GM19025 (cell line): ENCODE measurements around the gene UNC13C.
"Not testable (repeated sequence)": the region's sequence is repeated elsewhere in the genome, so short reads cannot be mapped to it uniquely, and the experiment has no call there.

ENCODE experiments used
- ATAC-seq: cut with Tn5 transposase; IDR thresholded peaks from one replicate; pipeline ENCODE4 v1.9.1; 2021; ENCODE audit warnings: mild to moderate bottlenecking, low read depth, moderate library complexity; ENCODE audit not compliant: unreplicated experiment

Gene UNC13C

DNA sequence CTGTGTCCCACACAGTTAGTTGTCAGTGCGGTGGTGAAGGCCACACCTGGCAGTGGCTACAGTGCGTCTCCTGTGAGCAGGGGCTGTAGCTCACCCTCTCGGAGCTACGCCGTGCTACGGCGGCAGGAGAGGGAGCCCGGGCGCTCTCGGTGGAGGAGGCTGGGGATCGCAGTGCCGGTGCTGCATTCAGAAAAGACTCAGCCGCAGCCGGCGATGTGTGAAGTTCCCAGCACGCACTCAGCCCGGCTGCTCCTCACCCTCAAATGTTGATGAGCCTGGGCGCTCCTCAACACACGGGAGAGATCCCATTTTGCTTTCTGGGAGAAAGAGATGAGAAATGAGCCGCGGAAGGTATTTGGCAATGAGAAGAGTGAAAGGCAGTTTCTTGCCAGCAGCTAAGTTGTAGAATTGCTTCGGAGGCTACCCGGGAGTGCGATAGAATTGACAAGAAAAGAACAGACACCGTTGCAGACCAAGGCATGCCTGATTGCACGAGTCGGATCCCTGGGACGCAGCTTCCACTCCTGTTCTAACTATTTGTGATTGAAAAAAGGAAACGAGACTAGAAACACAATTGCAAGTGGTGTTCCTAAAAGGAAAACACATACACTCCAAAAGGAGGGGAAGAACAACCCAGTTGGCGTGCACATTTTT is at the start of gene UNC13C:
Gene UNC13C (plus strand): TSS at position 189 of the 654 bp plus-strand sequence. CDS start 34,463 bp downstream, outside the sequence.
- no peak for ATAC-seq

DNA sequence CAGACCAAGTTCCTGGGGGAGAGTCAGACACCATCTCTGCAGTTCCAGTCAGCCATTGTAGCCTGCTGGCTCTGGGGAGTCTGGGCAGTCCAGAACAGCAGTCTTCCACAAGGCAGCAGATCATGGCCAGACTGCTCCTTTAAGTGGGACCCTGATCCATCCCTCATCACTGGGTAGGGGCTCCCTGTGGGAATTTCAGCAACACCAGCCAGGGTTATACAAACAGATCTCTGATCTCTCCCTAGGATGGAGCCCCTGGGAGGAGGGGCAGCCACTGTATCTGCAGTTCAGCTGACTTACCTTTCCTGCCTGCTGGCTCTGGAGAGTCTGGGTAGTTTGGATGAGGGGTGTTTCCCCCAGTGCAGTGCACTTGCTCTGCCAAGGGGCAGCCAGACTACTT is 42.1 kb upstream of the UNC13C start:
- ATAC-seq, result no peak

GRCh38 chr15:53937632-53938031 is 40.6 kb upstream of the UNC13C start:
- not testable (repeated sequence) for ATAC-seq

GRCh38 chr15:53950572-53950971 is 27.7 kb upstream of the UNC13C start:
- ATAC-seq, result no peak

GRCh38 chr15:53955396-53955795 is 22.8 kb upstream of the UNC13C start:
- ATAC-seq, result no peak

DNA sequence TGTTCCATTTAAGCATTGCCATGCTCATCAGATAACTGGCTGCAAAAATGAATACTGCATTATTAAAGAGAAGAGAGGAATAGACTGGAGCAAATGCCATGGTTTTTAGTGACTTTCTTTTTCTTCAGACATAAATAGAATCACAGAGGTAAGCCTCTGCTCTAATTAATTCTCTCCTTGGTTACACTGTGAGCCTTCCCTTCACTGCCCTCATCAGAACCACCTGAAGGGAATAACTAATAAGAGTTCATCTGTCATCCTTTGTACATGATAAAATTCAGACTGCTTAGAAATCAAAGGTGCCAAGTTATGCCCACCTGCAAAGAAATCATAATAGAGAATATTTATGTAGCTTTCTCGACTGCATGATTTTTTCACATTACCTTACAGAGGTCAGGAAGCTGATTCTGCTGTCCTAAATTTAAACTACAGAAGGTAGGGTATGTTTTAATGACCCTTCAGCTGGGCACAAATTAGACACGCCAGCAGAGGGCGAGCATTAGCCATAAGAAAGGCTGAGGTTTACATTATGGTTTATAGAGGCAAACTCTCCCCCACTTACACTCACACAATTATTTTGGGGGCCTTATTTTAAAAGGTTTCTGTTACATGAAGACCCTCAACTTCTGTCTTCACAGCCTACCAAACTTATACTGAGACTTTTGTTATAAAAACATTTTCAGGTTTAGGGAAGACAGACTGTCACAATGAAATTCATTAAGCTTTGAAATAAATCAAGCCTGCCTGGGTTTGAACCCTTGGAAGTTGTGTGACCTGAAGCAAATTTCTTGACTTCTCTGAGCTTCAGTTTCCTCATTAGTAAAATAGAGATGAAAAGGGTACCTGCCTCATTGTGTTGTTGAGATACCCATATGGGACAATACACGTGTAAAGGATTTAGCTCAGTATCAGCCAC is 15.3 kb upstream of the UNC13C start:
- ATAC-seq, result no peak

GRCh38 chr15:53963801-53964200 is 14.4 kb upstream of the UNC13C start:
- no peak for ATAC-seq

DNA sequence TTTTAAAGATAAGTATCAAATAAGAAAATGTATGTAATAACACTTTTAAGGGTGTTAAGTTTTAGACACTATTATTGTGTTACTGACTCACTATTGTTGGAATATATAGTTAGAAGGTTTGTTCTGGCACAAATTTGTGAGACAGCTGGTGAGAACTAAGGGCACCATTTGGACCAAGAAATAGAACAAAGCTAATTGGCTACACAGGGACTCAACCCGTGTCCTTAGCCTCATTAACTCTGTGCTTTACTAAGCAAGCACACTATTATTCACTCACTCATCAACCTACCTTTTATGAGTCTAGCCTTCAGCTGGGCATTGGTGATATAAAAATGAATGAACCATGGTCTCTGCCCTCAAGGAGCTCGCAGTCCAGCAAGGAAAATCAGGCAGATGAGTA is 4.1 kb upstream of the UNC13C start:
- no peak for ATAC-seq

DNA sequence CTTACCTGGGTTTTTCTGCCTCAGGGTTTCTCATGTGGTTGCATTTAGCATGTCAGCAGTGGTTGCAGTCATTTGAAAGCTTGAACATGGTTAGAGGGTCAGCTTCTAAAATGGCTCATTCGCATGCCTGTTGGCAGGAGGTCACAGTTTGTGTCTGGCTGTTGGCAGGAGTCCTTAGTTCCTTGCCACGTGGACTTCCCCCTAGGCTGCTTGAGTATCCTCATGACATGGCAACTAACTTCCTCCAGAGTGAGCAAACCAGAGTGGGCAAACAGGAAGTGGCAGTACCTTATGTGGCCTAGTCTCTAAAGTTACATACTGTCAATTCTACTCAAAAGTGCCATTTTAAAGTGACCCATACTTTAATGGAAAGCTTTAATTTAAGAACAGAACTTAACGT is 3.4 kb upstream of the UNC13C start:
- no peak for ATAC-seq

DNA sequence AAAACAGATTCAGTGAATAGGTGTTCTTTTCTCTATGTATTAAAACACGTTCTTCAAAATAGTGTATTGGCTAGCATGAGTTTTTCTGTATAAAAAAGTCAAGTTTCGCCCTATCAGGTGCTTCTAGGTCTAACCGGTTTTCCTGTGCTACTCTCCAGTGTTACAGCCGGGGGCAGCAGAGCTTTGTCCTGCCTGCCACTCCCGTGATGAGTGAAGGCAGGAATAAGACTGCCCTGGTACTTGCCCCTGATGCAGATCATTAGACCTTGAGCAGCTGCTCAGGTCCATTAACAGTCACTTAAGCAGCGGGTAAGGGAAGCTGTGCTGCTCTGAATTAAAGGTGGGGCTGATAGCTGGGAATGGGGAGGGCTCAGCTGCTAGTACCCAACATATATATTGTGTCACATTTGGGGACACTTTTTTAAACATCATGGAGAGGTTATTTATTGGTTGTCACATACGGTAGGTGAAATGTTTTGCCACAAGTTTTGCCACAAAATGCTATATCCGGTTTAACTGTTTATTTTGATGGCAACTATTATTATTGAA is 1.3 kb upstream of the UNC13C start:
- no peak for ATAC-seq

DNA sequence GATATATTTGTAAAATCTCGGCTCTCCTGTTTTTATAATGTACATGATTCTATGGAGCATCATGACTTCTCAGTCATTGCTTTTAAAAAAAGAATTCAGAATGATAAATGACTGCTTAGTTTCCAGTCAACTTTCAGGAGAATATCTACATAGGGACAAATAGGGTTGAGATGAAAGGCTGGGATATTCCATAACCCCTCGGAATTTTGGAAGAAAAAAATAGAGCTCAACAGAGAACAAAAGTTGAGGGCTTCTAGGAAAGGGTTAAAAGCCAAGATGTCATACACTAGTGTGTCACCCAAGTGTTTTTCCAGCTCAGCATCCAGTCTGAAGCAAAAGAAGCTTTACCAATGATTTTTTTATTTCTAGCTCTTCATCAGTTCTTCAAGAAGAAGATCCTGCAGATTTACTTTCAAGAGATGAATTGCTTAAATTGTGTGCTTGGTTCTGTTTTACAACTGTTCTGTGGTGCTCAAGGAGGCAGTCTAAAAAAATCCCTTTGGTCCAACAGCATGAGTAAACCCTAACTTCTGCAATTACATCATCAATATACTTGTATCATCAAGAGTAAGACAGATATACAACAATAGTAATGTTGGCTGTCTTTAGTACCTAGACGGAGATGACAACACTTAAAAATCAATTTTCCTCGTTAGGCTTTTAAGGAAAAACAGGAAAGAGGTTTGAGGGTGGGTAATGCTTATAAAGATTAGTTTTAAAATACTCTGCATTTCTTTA is 979 bp downstream of the UNC13C start:
- no peak for ATAC-seq

DNA sequence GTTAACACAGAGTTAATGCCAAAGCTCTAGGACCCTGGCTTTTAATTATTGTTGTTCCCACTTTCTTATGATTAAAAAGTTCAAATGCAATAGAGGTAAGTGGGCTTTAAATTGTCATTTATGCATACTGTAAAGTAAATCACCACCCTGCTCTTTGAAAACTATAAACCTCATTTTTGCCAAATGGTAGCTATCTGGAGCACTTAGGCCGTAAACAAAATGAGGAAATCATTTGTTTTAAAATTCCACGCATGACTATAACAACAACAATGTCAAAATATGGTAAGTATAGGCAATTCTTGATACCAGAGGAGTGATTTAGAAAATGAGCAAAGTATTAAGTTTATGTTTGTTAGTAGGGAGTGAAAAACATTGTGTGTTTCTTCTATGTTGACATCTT is 1.8 kb downstream of the UNC13C start:
- ATAC-seq, result no peak

DNA sequence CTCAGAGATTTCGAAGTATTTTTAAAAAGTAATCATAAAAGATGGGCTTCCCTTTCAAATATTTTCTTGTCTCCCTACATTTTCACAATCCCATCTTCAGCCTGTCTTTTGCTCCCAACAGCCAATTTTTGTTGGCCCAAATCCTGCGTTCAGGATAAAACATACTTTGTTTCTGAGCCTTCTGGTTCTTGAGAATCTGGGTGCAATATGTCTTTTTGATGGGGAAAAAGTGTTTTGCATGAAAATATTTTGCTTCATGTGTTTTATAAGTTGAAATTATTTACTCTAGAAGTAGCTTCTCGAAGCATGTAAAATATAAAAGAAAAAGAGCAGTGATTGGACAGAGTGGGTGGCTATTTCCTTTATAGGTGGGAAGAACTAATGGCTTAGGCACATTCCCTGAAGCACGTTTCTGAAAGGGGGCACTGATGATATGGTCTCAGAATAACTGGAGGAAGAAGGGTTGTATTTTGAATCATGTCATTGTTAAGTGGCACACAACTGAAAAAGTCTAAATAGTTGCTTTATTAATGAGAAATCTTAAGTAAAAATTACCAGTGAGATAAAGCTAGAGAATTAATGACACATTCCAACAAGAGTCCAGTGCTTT is 3.9 kb downstream of the UNC13C start:
- no peak for ATAC-seq

DNA sequence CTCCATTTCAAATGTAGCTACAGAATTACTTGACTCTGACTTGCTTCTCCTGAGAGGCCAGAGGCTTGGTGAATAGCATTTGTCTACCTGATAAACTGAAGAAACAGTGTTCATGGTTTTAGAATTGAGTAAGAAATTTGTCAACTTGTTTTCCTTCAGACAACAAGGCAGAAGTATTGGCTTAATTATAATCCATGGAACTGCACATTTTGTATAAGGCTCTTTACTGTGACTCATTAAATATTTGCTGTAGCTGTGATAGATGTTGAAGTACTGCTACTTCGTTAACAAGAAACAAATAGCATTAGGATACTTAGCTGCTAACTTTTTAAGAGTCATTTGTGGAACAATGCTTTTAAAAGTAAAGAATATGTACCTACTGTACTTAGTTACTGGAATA is 4.6 kb downstream of the UNC13C start:
- ATAC-seq, result no peak

DNA sequence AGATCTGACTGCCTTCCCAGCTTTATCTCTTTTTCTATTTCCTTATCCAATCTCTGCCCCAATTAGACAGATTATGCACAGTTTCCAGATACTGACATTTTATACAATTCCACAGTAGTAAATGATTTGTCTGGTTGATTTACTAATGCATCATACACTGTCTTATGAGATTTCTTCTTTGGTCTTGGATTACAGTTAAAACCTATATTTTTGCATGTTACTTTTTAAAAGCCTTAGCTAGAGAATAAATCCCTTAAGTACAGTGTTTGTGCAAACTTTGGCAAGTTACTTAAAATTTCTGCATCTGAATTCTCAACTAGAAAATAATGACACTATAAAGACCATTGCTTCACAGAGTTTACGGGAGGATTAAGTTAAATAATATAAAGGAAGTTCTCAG is 6.0 kb downstream of the UNC13C start:
- ATAC-seq, result no peak

DNA sequence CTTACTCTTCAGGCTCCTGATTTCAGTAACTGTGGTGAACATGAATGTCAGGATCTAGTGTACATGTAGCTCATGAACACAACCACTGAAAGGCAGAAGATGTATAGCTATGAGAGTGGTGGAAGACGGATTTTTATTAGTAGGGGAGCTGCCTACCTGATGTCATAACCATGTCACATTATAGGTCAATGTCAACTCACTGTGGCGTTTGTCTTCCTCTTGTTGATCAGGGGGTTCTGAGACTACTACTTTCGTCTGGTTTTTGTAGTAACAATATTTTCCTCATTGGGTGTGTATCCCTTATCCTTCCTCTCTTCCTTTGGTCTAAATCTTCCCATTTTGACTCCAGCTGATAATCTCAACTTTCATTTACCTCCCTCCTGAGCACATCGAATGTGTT is 7.3 kb downstream of the UNC13C start:
- ATAC-seq, result no peak

- no peak for ATAC-seq
Measured at GRCh38 chr15:53987480-53987879, 9.2 kb downstream of the UNC13C start.

GRCh38 chr15:54007256-54007655 is 29.0 kb downstream of the UNC13C start:
- no peak for ATAC-seq

DNA sequence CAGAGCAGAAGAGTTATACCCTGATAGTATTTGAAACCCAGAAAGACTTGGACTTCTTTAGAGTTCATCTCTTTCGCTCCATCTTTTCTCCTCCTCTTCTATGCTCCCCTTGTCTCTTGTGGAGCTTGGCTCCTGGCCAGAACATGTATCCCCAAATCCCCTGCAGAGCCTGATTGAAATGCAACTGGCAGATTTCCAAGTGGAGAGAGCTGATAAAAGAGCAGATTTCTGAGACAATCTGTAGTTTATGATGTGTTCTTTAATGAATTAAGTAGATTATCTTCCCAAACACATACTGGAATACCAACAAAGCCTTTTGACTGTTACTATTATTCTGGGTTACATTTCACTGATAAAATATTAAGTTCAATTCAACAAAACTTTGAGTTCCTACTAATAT is 33.4 kb downstream of the UNC13C start:
- ATAC-seq, result no peak

DNA sequence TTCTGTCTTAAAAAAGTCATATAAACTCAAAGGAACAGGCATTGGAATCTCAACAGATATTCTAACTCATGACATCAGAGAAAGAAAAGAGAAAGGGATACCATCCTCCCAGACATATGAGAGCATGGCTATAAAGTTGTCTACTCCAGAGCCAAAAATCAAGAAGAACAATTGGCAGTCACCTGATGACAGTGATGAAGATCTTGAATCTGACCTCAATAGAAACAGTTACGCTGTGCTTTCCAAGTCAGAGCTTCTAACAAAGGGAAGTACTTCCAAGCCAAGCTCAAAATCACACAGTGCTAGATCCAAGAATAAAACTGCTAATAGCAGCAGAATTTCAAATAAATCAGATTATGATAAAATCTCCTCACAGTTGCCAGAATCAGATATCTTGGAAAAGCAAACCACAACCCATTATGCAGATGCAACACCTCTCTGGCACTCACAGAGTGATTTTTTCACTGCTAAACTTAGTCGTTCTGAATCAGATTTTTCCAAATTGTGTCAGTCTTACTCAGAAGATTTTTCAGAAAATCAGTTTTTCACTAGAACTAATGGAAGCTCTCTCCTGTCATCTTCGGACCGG is 35.9 kb downstream of the UNC13C start:
- no peak for ATAC-seq
